Neural cell (in vitro differentiated cells): ENCODE measurements around the gene TGFBRAP1. TPM values are rescaled to one million over a fixed set of nuclear protein-coding genes. Genes with fewer than 3 reads are reported as not detected.

ENCODE experiments used
- H2AFZ ChIP-seq: fragments of 200-600, 300-800 bp; sonication (generic), shearing (Covaris generic); 2 replicates; pipeline ENCODE4 v1.6.0; 2014; ENCODE audit warnings: low read depth, mild to moderate bottlenecking, antibody characterized with exemption, low read length, moderate library complexity
- H3F3A ChIP-seq: fragments of 200-600 bp; shearing (Covaris generic); 2 replicates; pipeline ENCODE4 v1.6.1; 2016; ENCODE audit warnings: mild to moderate bottlenecking, moderate library complexity, mixed read lengths, antibody characterized with exemption, low read length; ENCODE audit not compliant: insufficient read depth, poor library complexity, severe bottlenecking
- H3K27ac ChIP-seq: fragments of 200-600, 300-800 bp; sonication (generic), shearing (Covaris generic); 2 replicates; pipeline ENCODE4 v1.5.1; 2014; ENCODE audit warnings: mild to moderate bottlenecking, low read length, moderate library complexity
- H3K27me3 ChIP-seq: fragments of 300-800, 200-600 bp; sonication (generic), shearing (Covaris generic); 2 replicates; pipeline ENCODE4 v1.6.0; 2014; ENCODE audit warnings: mild to moderate bottlenecking, low read depth, low read length, moderate library complexity; ENCODE audit not compliant: insufficient read depth
- H3K36me3 ChIP-seq: fragments of 300-800, 200-600 bp; sonication (generic), shearing (Covaris generic); 2 replicates; pipeline ENCODE4 v1.5.1; 2014; ENCODE audit warnings: mild to moderate bottlenecking, antibody characterized with exemption, low read length, moderate library complexity; ENCODE audit not compliant: insufficient read depth
- H3K4me2 ChIP-seq: fragments of 300-800, 200-600 bp; sonication (generic), shearing (Covaris generic); 2 replicates; pipeline ENCODE4 v1.6.0; 2014; ENCODE audit warnings: mild to moderate bottlenecking, low read length
- H3K4me3 ChIP-seq: fragments of 300-800, 200-600 bp; sonication (generic), shearing (Covaris generic); 2 replicates; pipeline ENCODE4 v1.5.1; 2014; ENCODE audit warnings: mild to moderate bottlenecking, low read length, moderate library complexity
- H3K79me2 ChIP-seq: fragments of 200-600 bp; shearing (Covaris generic); replicated peaks from 2 replicates; pipeline ENCODE4 v1.6.0; 2014; ENCODE audit warnings: mild to moderate bottlenecking, low read length, moderate library complexity; ENCODE audit not compliant: insufficient read depth
- H3K9ac ChIP-seq: fragments of 300-800, 200-600 bp; sonication (generic), shearing (Covaris generic); 2 replicates; pipeline ENCODE4 v1.6.1; 2016; ENCODE audit warnings: mild to moderate bottlenecking, low read length, mixed read lengths
- H3K9me2 ChIP-seq: fragments of 200-600 bp; shearing (Covaris generic); 2 replicates; pipeline ENCODE4 v1.6.1; 2016; ENCODE audit warnings: mild to moderate bottlenecking, low read length, mixed read lengths; ENCODE audit not compliant: insufficient read depth
- H3K9me3 ChIP-seq: fragments of 200-600, 300-800 bp; sonication (generic), shearing (Covaris generic); 2 replicates; pipeline ENCODE4 v1.6.1; 2016; ENCODE audit warnings: mild to moderate bottlenecking, mixed run types, low read length, moderate library complexity, mixed read lengths
- H4K20me1 ChIP-seq: fragments of 200-600 bp; shearing (Covaris generic); 2 replicates; pipeline ENCODE4 v1.6.1; 2016; ENCODE audit warnings: mild to moderate bottlenecking, mixed run types; ENCODE audit not compliant: insufficient read depth
- EZH2 ChIP-seq: fragments of 200-600, 300-800 bp; shearing (Covaris generic), sonication (generic); IDR thresholded peaks from 2 replicates; pipeline ENCODE4 v1.6.1; 2014; ENCODE audit warnings: antibody characterized with exemption, low read length, borderline replicate concordance, mild to moderate bottlenecking; ENCODE audit not compliant: insufficient read depth, poor library complexity, severe bottlenecking
- MXI1 ChIP-seq: fragments of 450-650 bp; conservative IDR thresholded peaks from 2 replicates; pipeline ENCODE4 v1.6.1; 2014; ENCODE audit warnings: antibody characterized with exemption, mild to moderate bottlenecking; ENCODE audit not compliant: poor library complexity, severe bottlenecking
- POLR2AphosphoS5 ChIP-seq: IDR thresholded peaks from 2 replicates; pipeline ENCODE4 v1.6.1; 2012
- RAD21 ChIP-seq: fragments of 450-650 bp; conservative IDR thresholded peaks from 2 replicates; pipeline ENCODE4 v1.6.1; 2014; ENCODE audit warnings: antibody characterized with exemption, mild to moderate bottlenecking, moderate library complexity
- TAF1 ChIP-seq: IDR thresholded peaks from 2 replicates; pipeline ENCODE4 v1.6.1; 2012; ENCODE audit warnings: low read depth
- polyA plus RNA-seq: library from polyadenylated mRNA; depleted of rRNA; stranded (reverse); fragments of >200 nt; gene quantifications from 2 replicates; pipeline ENCODE4 v1.2.3, GENCODE V29; 2014
- TF ChIP-seq, protein P1 (sequence below): IDR thresholded peaks from 2 replicates; pipeline ENCODE4 v1.6.1; 2012; ENCODE audit warnings: borderline replicate concordance
- TF ChIP-seq, protein P2 (sequence below): fragments of 450-650 bp; IDR thresholded peaks from 2 replicates; pipeline ENCODE4 v1.5.1; 2014; ENCODE audit warnings: antibody characterized with exemption, mild to moderate bottlenecking, moderate library complexity; ENCODE audit not compliant: poor library complexity, severe bottlenecking

TGFBRAP1 gene
- polyA plus RNA-seq, 1 donor from 2014 or later: 13.9 TPM

DNA sequence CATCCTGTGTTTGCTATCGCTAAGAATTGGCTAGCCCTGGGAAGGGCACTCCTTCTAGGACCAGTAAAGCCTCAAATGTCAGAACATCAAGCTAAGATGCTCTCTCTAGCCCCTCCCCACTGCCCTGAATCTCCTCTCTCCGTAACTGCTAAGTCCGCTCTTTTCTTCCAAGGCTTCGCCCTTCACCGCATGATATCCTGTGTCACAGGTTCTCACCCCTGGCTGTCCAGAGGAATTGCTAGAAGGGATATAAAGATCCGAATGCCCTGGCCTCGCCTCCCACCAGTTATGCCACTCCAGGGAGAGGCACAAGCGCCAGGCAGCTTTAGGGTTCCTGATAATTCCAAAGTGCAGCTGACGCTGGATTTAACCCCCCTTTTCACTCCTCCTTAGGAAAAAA, 105.1 kb downstream of the TGFBRAP1 start:
- TF ChIP-seq POLR2AphosphoS5: no peak
- TF ChIP-seq, protein P1, sequence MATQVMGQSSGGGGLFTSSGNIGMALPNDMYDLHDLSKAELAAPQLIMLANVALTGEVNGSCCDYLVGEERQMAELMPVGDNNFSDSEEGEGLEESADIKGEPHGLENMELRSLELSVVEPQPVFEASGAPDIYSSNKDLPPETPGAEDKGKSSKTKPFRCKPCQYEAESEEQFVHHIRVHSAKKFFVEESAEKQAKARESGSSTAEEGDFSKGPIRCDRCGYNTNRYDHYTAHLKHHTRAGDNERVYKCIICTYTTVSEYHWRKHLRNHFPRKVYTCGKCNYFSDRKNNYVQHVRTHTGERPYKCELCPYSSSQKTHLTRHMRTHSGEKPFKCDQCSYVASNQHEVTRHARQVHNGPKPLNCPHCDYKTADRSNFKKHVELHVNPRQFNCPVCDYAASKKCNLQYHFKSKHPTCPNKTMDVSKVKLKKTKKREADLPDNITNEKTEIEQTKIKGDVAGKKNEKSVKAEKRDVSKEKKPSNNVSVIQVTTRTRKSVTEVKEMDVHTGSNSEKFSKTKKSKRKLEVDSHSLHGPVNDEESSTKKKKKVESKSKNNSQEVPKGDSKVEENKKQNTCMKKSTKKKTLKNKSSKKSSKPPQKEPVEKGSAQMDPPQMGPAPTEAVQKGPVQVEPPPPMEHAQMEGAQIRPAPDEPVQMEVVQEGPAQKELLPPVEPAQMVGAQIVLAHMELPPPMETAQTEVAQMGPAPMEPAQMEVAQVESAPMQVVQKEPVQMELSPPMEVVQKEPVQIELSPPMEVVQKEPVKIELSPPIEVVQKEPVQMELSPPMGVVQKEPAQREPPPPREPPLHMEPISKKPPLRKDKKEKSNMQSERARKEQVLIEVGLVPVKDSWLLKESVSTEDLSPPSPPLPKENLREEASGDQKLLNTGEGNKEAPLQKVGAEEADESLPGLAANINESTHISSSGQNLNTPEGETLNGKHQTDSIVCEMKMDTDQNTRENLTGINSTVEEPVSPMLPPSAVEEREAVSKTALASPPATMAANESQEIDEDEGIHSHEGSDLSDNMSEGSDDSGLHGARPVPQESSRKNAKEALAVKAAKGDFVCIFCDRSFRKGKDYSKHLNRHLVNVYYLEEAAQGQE: no peak
- H3K9ac ChIP-seq: no peak overlapping the region
- no peaks in the 10 kb centered on the region for H3F3A ChIP-seq
- no peaks in the 10 kb centered on the region for H3K27me3 ChIP-seq
- no peak overlapping the region for H3K27ac ChIP-seq
- no peaks in the 10 kb centered on the region for H3K36me3 ChIP-seq
- no peak overlapping the region for H3K4me2 ChIP-seq
- no peaks in the 10 kb centered on the region for H3K9me3 ChIP-seq
- no peaks in the 10 kb centered on the region for H3K9me2 ChIP-seq
- H3K79me2 ChIP-seq: no peaks in the 10 kb centered on the region
- H4K20me1 ChIP-seq: no peaks in the 10 kb centered on the region
- no peak overlapping the region for H3K4me3 ChIP-seq
- no peak overlapping the region for H2AFZ ChIP-seq

GRCh38 chr2:105220604-105221003, 108.9 kb downstream of the TGFBRAP1 start:
- no peak overlapping the region for H3K9ac ChIP-seq
- H3K4me3 ChIP-seq: no peak overlapping the region
- H4K20me1 ChIP-seq: no peaks in the 10 kb centered on the region
- no peak overlapping the region for H3K27ac ChIP-seq
- no peak overlapping the region for H2AFZ ChIP-seq
- no peak overlapping the region for H3K4me2 ChIP-seq
- H3K27me3 ChIP-seq: no peaks in the 10 kb centered on the region
- H3K79me2 ChIP-seq: no peaks in the 10 kb centered on the region
- H3K9me3 ChIP-seq: no peaks in the 10 kb centered on the region
- no peaks in the 10 kb centered on the region for H3F3A ChIP-seq
- H3K36me3 ChIP-seq: no peaks in the 10 kb centered on the region
- no peak for TF ChIP-seq EZH2
- TF ChIP-seq RAD21: no peak
- no peak for TF ChIP-seq MXI1
- no peak for TF ChIP-seq TAF1
- TF ChIP-seq, protein P1: no peak
- TF ChIP-seq, protein P2, sequence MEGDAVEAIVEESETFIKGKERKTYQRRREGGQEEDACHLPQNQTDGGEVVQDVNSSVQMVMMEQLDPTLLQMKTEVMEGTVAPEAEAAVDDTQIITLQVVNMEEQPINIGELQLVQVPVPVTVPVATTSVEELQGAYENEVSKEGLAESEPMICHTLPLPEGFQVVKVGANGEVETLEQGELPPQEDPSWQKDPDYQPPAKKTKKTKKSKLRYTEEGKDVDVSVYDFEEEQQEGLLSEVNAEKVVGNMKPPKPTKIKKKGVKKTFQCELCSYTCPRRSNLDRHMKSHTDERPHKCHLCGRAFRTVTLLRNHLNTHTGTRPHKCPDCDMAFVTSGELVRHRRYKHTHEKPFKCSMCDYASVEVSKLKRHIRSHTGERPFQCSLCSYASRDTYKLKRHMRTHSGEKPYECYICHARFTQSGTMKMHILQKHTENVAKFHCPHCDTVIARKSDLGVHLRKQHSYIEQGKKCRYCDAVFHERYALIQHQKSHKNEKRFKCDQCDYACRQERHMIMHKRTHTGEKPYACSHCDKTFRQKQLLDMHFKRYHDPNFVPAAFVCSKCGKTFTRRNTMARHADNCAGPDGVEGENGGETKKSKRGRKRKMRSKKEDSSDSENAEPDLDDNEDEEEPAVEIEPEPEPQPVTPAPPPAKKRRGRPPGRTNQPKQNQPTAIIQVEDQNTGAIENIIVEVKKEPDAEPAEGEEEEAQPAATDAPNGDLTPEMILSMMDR: no peak
- TF ChIP-seq POLR2AphosphoS5: no peak
- H3K9me2 ChIP-seq: no peaks in the 10 kb centered on the region
